DND-41 (cell line): ENCODE measurements around the gene MINDY4.
A peak's percentile ranks its signal among the peaks of the same experiment; 100 is the strongest.

Source experiments
- ATAC-seq: fragments of 200-7000 bp; cut with Tn5 transposase; 3 replicates; pipeline ENCODE4 v1.9.1; 2021; ENCODE audit warnings: low read depth; ENCODE audit not compliant: insufficient read depth
- DNase-seq: peaks from one replicate; pipeline ENCODE4 v3.0.0-alpha.2; 2020
- H2AFZ ChIP-seq: 2 replicates; pipeline ENCODE4 v1.6.0; 2012; ENCODE audit warnings: low read depth, low read length
- H3K27ac ChIP-seq: 2 replicates; pipeline ENCODE4 v1.5.1; 2012; ENCODE audit warnings: low read length, inconsistent platforms
- H3K27me3 ChIP-seq: fragments of 200-600 bp; sonication (generic); 2 replicates; pipeline ENCODE4 v1.6.0; 2012; ENCODE audit warnings: low read length, mild to moderate bottlenecking, inconsistent platforms; ENCODE audit not compliant: insufficient read depth, poor library complexity
- H3K36me3 ChIP-seq: 2 replicates; pipeline ENCODE4 v1.5.1; 2012; ENCODE audit warnings: low read length, inconsistent platforms; ENCODE audit not compliant: insufficient read depth
- H3K4me1 ChIP-seq: 2 replicates; pipeline ENCODE4 v1.5.1; 2012; ENCODE audit warnings: mild to moderate bottlenecking, low read length; ENCODE audit not compliant: insufficient read depth
- H3K4me2 ChIP-seq: 2 replicates; pipeline ENCODE4 v1.6.0; 2012; ENCODE audit warnings: mild to moderate bottlenecking, moderate library complexity, low read length, inconsistent platforms; ENCODE audit not compliant: insufficient read depth
- H3K4me3 ChIP-seq, 2 experiments: fragments of 200-600 bp in 1 of 2; shearing (Covaris generic) in 1 of 2; 2 replicates each; pipeline ENCODE4 v1.5.1; 2012 to 2016; ENCODE audit warnings: inconsistent platforms in 2 of 2, low read length in 2 of 2, mild to moderate bottlenecking in 2 of 2, low read depth in 1 of 2, moderate library complexity in 1 of 2
- H3K79me2 ChIP-seq: 2 replicates; pipeline ENCODE4 v1.6.0; 2012; ENCODE audit warnings: low read length, inconsistent platforms; ENCODE audit not compliant: insufficient read depth
- H3K9ac ChIP-seq: 2 replicates; pipeline ENCODE4 v1.6.0; 2012; ENCODE audit warnings: low read depth, mild to moderate bottlenecking, inconsistent platforms, low read length, moderate library complexity
- H3K9me3 ChIP-seq: 2 replicates; pipeline ENCODE4 v1.5.1; 2012; ENCODE audit warnings: low read length, moderate library complexity, mild to moderate bottlenecking, inconsistent platforms; ENCODE audit not compliant: insufficient read depth, severe bottlenecking
- H4K20me1 ChIP-seq: 2 replicates; pipeline ENCODE4 v1.6.0; 2012; ENCODE audit warnings: low read length; ENCODE audit not compliant: insufficient read depth
- EZH2 ChIP-seq: IDR thresholded peaks from 3 replicates; pipeline ENCODE4 v1.6.1; 2012; ENCODE audit warnings: borderline replicate concordance, low read depth, mild to moderate bottlenecking, moderate library complexity, low read length, inconsistent platforms; ENCODE audit not compliant: severe bottlenecking
- TF ChIP-seq, protein P1 (sequence below): IDR thresholded peaks from 2 replicates; pipeline ENCODE4 v1.5.1; 2012; ENCODE audit warnings: borderline replicate concordance, low read length, moderate library complexity, mild to moderate bottlenecking; ENCODE audit not compliant: poor library complexity, severe bottlenecking; ENCODE audit errors: extremely low read depth

Gene MINDY4

DNA sequence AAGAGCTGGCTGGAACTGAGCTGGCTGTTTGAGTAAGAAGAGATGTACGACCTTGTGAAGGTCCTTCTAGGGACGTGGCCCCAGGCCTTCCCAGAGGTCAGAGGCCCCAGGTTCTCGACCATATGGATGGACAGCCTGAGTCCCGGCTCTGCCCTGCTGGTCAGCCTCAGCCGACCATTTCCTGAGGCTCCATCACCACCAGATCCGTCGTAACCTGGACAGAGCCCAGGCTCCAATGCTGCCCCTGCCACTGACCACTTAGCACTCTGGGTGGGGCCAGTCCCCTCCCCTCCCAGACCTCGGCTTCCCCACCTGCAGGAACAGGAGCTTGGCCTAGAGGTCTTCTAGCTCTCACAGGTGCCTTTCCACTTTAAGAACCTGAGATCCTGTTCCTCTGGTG is 29.9 kb upstream of the MINDY4 start:
- no peak overlapping the region for H2AFZ ChIP-seq
- H3K4me2 ChIP-seq, result no peak overlapping the region
- H3K79me2 ChIP-seq, result no peaks in the 10 kb centered on the region
- H3K4me1 ChIP-seq, result no peaks in the 10 kb centered on the region
- ATAC-seq (no peak), DNase-seq (no peak)
- H3K27ac ChIP-seq, result no peak overlapping the region
- no peak overlapping the region for H3K4me3 ChIP-seq
- no peak for TF ChIP-seq EZH2
- TF ChIP-seq, protein P1, sequence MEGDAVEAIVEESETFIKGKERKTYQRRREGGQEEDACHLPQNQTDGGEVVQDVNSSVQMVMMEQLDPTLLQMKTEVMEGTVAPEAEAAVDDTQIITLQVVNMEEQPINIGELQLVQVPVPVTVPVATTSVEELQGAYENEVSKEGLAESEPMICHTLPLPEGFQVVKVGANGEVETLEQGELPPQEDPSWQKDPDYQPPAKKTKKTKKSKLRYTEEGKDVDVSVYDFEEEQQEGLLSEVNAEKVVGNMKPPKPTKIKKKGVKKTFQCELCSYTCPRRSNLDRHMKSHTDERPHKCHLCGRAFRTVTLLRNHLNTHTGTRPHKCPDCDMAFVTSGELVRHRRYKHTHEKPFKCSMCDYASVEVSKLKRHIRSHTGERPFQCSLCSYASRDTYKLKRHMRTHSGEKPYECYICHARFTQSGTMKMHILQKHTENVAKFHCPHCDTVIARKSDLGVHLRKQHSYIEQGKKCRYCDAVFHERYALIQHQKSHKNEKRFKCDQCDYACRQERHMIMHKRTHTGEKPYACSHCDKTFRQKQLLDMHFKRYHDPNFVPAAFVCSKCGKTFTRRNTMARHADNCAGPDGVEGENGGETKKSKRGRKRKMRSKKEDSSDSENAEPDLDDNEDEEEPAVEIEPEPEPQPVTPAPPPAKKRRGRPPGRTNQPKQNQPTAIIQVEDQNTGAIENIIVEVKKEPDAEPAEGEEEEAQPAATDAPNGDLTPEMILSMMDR, result no peak
- H3K27me3 ChIP-seq, result no peaks in the 10 kb centered on the region
- H3K9me3 ChIP-seq, result no peaks in the 10 kb centered on the region
- no peaks in the 10 kb centered on the region for H3K36me3 ChIP-seq
- 0 out of 2 replicates have a peak, but pooled peaks cover 5% of the 10 kb centered on the region for H4K20me1 ChIP-seq
- no peak overlapping the region for H3K9ac ChIP-seq

DNA sequence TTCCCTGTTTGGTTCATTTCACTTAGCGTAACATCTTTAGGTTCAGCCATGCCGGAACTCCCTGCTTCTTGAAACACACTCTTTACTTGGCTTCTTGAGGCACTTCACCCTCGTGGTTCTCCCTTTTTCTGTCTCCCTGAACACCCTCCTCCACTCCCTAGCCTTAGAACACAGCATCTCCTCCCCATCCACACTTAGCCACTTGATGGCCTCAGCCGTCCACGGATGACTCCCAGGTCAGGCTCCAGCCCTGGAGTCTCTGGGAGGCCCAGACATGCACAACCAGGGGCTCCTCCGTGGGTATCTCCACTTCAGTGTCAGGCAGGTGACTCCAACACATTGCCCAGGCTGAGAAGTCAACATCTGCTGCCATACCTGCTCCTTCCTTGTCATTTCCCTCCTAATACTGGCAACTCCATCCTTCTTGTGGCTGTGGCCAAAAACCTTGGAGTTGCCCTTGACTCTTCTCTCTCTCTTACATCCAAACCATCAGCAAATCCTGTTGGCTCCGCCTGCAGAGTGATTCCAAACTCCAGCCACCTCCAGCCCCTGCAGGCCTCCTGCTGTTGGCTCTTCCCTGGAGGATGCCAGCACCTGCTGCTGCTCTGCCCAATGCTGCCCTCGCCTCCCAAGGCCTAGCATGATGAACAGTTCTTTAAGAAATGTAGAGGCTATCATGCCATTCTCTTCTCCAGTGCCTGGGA is 27.7 kb upstream of the MINDY4 start:
- H3K4me3 ChIP-seq, result no peak overlapping the region
- H3K36me3 ChIP-seq, result no peaks in the 10 kb centered on the region
- no peak for TF ChIP-seq EZH2
- TF ChIP-seq, protein P1, result peak; percentile 27
- H3K4me2 ChIP-seq, result no peak overlapping the region
- H3K9me3 ChIP-seq, result no peaks in the 10 kb centered on the region
- H2AFZ ChIP-seq, result no peak overlapping the region
- no peak for DNase-seq
- H4K20me1 ChIP-seq, result 0 out of 2 replicates have a peak, but pooled peaks cover 5% of the 10 kb centered on the region
- no peaks in the 10 kb centered on the region for H3K79me2 ChIP-seq
- no peaks in the 10 kb centered on the region for H3K4me1 ChIP-seq
- no peak for ATAC-seq
- no peak overlapping the region for H3K9ac ChIP-seq
- H3K27ac ChIP-seq, result no peak overlapping the region
- no peaks in the 10 kb centered on the region for H3K27me3 ChIP-seq

DNA sequence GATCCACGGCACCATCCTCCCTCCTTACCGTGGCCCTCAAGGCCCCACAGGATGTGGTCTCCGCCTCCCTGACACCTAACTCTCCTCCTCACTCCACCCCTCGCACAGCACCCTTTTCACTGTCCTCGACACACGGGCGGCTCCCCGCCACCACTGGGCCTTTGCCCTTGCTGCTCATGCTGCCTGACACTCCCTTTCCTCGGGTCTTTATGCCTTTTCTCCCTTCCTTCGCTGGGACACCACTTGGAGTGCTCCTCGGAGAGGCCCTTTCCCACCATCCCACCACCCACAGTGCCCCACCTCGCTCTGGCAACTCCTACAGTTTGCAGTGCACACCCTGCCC is 27.2 kb upstream of the MINDY4 start:
- ATAC-seq (peak; percentile 54; the same call in 2 of the 3 replicates), DNase-seq (peak; percentile 10)
- Histone ChIP-seq H3K27me3 (no peaks in the 10 kb centered on the region), H3K9me3 (no peaks in the 10 kb centered on the region), H2AFZ (no peak overlapping the region), H4K20me1 (0 out of 2 replicates have a peak, but pooled peaks cover 5% of the 10 kb centered on the region), H3K27ac (no peak overlapping the region), H3K79me2 (no peaks in the 10 kb centered on the region), H3K36me3 (no peaks in the 10 kb centered on the region), H3K4me1 (no peaks in the 10 kb centered on the region), H3K4me2 (no peak overlapping the region), H3K9ac (no peak overlapping the region), H3K4me3 (no peak overlapping the region)
- TF ChIP-seq, protein P1, result no peak
- TF ChIP-seq EZH2, result no peak
